ENCODE results near the gene ELL2.
"Not testable (repeated sequence)": the region's sequence is repeated elsewhere in the genome, so short reads cannot be mapped to it uniquely, and the experiment has no call there.

ELL2 gene

GRCh38 chr5:95883185-95884016, 78.2 kb downstream of the ELL2 start:
- Mint-ChIP-seq H3K9me3 (no peaks in the 10 kb centered on the region), H3K4me1 (ENCODE audit: low read depth) (peaks cover 9% of the 10 kb centered on the region), H3K36me3 (ENCODE audit: low read depth) (peaks cover 11% of the 10 kb centered on the region), H3K27ac (peak overlapping the region; percentile 9), H3K4me3 (no peak overlapping the region), H3K27me3 (no peaks in the 10 kb centered on the region)

DNA sequence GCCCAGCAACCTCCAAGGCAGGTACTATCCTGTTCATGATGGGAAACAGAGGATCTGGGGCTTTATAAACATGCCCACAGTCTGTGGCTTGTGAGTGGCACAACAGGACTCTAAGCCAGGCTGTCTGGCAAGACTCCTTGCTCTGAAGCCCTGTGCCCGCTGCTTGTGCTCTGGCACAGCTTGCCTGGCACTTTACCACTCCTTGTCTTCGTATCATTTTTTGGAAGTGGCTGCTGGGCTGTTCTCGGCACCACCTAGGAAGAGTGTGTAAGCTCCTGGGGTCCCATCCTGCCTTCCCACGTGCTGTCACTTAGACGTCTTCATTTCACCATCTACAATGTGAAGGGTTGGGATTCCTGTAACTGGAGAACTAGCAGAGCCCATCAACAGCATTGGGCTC, 79.8 kb downstream of the ELL2 start:
- Mint-ChIP-seq H3K9me3 (no peaks in the 10 kb centered on the region), H3K4me1 (ENCODE audit: low read depth) (peaks cover 13% of the 10 kb centered on the region), H3K27me3 (no peaks in the 10 kb centered on the region), H3K27ac (no peak overlapping the region), H3K36me3 (ENCODE audit: low read depth) (no peaks in the 10 kb centered on the region), H3K4me3 (no peak overlapping the region)

DNA sequence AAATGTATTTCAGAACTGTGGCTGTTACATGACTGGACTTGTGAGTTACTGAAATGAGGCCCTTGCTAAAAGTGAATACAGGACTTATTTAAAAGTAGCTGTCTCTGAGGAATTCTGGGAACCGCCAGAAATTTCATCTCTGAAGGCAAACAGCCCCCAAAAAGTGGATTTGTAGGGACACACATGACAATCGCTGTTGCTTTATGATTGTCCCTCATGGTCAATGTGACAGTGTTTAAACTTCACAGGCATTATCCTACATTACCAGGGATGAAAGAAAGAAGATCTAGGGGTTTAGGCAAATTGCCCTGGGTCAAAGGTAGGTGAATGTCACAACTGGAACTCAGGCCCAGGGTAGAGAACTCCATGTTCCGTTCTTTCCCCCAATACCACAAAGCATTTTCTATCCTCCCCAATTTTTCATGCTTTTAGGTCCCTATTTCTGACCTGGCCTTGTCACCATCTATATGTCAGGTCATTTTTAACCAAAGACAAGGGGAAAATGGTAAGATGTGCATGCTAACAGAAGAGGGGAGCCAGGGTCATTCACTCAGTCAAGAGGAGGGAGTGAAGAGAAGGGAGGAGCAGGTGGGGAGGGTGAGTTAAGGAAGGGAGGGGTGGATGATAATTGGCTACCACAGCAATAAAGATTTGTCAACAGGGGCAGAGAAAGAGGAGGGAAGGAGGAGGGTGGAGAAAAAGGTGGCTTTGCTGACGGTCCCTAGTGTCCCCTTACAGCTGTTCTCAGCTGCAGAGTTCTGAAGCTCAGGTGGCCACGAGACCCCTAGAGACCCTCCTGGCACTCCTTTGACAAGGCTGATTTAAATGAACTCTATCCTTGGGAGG, 81.3 kb downstream of the ELL2 start:
- Mint-ChIP-seq H3K27me3 (no peaks in the 10 kb centered on the region), H3K9me3 (no peaks in the 10 kb centered on the region), H3K4me1 (ENCODE audit: low read depth) (peaks cover 13% of the 10 kb centered on the region), H3K4me3 (no peak overlapping the region), H3K36me3 (ENCODE audit: low read depth) (no peaks in the 10 kb centered on the region), H3K27ac (no peak overlapping the region)

- Mint-ChIP-seq H3K4me3 (no peak overlapping the region), H3K27ac (no peak overlapping the region)
These were observed 82.0 kb downstream of the ELL2 start for GRCh38 chr5:95879661-95880060.

GRCh38 chr5:95878417-95879323, 83.0 kb downstream of the ELL2 start:
- no peaks in the 10 kb centered on the region for H3K36me3 Mint-ChIP-seq (ENCODE audit: low read depth)
- peaks cover 11% of the 10 kb centered on the region for H3K4me1 Mint-ChIP-seq (ENCODE audit: low read depth)
- H3K4me3 Mint-ChIP-seq, result no peak overlapping the region
- no peaks in the 10 kb centered on the region for H3K9me3 Mint-ChIP-seq
- no peak overlapping the region for H3K27ac Mint-ChIP-seq
- H3K27me3 Mint-ChIP-seq, result peaks cover 3% of the 10 kb centered on the region

More at GRCh38 chr5:95879661-95880060, 82.0 kb downstream of the ELL2 start:
- Mint-ChIP-seq H3K9me3 (no peaks in the 10 kb centered on the region), H3K4me1 (ENCODE audit: low read depth) (peaks cover 12% of the 10 kb centered on the region), H3K27me3 (no peaks in the 10 kb centered on the region), H3K36me3 (ENCODE audit: low read depth) (no peaks in the 10 kb centered on the region)

- no peak overlapping the region for H3K4me3 Mint-ChIP-seq
- H3K27ac Mint-ChIP-seq, result no peak overlapping the region
- no peaks in the 10 kb centered on the region for H3K9me3 Mint-ChIP-seq
- H3K4me1 Mint-ChIP-seq (ENCODE audit: low read depth), result peaks cover 23% of the 10 kb centered on the region
- no peaks in the 10 kb centered on the region for H3K36me3 Mint-ChIP-seq (ENCODE audit: low read depth)
- H3K27me3 Mint-ChIP-seq, result peaks cover 3% of the 10 kb centered on the region
These were observed 84.9 kb downstream of the ELL2 start for GRCh38 chr5:95876782-95877181.

GRCh38 chr5:95874246-95874645, 87.4 kb downstream of the ELL2 start:
- H3K4me3 Mint-ChIP-seq, result no peak overlapping the region
- peaks cover 3% of the 10 kb centered on the region for H3K27me3 Mint-ChIP-seq
- H3K9me3 Mint-ChIP-seq, result no peaks in the 10 kb centered on the region
- no peaks in the 10 kb centered on the region for H3K36me3 Mint-ChIP-seq (ENCODE audit: low read depth)
- peaks cover 45% of the 10 kb centered on the region for H3K4me1 Mint-ChIP-seq (ENCODE audit: low read depth)
- no peak overlapping the region for H3K27ac Mint-ChIP-seq

GRCh38 chr5:95873351-95873750, 88.3 kb downstream of the ELL2 start:
- Mint-ChIP-seq H3K27me3 (peaks cover 3% of the 10 kb centered on the region), H3K4me1 (ENCODE audit: low read depth) (peaks cover 51% of the 10 kb centered on the region), H3K9me3 (no peaks in the 10 kb centered on the region), H3K27ac (no peak overlapping the region), H3K4me3 (no peak overlapping the region), H3K36me3 (ENCODE audit: low read depth) (no peaks in the 10 kb centered on the region)

DNA sequence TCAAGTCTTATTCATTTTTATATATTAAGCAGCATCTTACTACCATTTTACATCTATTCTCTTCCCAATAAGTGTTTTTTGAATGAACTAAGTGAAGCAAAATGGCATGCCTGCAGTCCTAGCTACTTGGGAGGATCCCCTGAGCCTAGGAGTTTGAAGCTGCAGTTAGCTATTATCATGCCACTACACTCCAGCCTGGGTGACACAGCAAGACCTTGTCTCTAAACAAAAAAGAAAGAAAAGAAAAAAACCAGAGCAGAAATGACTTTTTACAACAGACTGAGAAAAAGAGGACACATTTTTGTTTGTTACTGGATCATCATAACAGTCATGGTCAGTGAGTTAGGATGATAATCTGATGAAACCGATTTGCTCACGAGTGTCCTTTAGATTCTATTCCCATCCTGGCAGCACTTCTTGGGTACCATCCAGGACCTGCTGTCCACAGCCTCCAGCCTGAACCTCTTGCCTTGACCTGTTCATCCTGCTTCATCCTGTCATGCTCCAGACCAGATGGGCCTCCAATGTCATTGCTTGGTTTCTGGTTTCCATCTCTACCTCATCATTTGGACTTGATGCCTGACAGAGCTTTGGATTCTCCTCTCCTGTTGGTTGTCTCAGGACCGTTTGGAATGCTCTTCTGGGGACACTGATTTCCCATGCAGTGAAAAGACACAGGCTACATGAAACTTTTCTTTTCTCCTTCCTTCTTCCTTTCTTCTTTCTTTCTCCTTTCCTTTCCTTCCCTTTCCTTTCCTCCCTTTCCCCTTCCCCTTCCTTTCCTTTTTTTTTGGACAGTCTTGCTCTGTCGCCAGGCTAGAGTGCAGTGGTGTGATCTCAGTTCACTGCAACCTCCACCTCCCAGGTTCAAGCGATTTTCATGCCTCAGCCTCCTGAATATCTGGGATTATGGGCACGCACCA, 89.0 kb downstream of the ELL2 start:
- peak overlapping the region; percentile 1 for H3K27ac Mint-ChIP-seq
- H3K9me3 Mint-ChIP-seq, result peaks cover 4% of the 10 kb centered on the region
- H3K27me3 Mint-ChIP-seq, result peaks cover 3% of the 10 kb centered on the region
- H3K4me1 Mint-ChIP-seq (ENCODE audit: low read depth), result peaks cover 54% of the 10 kb centered on the region
- H3K36me3 Mint-ChIP-seq (ENCODE audit: low read depth), result no peaks in the 10 kb centered on the region
- H3K4me3 Mint-ChIP-seq, result no peak overlapping the region

DNA sequence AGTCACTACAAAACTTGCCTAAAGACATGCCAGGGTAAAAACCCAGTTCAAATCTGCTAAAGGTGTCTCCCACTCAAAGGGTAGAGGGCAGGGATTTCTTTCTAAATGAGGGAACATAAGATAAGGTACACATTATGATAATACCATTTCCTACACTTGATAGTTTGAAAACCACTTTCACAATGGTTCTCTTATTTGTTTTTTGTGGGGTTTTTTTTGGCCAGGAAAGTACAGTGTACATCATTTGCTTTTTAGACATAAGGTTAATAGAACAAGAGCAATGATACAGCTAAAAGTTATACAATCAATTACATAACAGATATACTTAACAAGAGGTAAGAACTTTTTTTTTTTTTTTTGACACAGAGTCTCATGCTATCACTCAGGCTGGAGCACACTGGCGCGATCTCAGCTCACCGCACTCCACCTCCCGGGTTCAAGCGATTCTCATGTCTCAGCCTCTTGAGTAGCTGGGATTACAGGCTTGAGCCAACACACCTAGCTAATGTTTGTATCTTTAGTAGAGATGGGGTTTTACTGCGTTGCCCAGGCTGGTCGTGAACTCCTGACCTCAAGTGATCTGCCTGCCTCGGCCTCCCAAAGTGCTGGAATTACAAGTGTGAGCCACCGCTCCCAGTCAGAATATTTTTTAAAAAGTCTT, 90.4 kb downstream of the ELL2 start:
- Mint-ChIP-seq H3K27me3 (peaks cover 3% of the 10 kb centered on the region), H3K27ac (peak overlapping the region; percentile 98), H3K9me3 (peaks cover 4% of the 10 kb centered on the region), H3K36me3 (ENCODE audit: low read depth) (no peaks in the 10 kb centered on the region), H3K4me1 (ENCODE audit: low read depth) (peaks cover 67% of the 10 kb centered on the region), H3K4me3 (peak overlapping the region; percentile 64)

GRCh38 chr5:95870105-95870672, 91.5 kb downstream of the ELL2 start:
- Mint-ChIP-seq H3K27ac (peak overlapping the region; percentile 98), H3K36me3 (ENCODE audit: low read depth) (no peaks in the 10 kb centered on the region), H3K9me3 (peaks cover 4% of the 10 kb centered on the region), H3K4me3 (peak overlapping the region; percentile 64), H3K4me1 (ENCODE audit: low read depth) (peaks cover 76% of the 10 kb centered on the region), H3K27me3 (peaks cover 3% of the 10 kb centered on the region)

DNA sequence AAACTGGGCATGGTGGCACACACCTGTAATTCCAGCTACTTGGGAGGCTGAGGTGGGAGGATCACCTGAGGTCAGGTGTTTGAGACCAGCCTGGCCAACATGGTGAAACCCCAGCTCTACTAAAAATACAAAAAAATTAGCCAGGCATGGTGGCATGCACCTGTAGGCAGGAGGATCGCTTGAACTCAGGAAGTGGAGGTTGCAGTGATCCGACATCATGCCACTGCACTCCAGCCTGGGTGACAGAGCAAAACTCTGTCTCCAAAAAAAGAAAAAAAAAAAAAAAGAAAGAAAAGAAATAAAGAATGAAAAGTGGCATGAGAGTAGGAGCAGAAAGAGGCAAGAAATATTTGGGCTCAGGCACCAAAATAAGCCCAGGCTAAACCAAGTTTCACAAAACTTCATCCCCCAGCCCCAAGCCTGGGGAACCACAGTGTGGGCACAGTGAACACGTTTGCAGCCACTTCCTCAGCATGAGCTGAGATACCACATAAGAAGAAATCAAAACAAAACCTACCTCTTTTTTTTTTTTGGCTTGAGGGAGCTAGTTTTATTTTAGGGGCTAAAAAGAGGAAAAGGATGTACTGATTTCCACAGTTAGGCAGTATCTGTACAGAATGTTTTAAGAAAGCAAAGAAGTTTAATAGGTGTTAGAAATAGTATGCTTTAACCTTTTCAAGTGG, 92.3 kb downstream of the ELL2 start:
- H3K9me3 Mint-ChIP-seq; H3K27me3 Mint-ChIP-seq; H3K36me3 Mint-ChIP-seq (ENCODE audit: low read depth): not testable (repeated sequence)
- H3K4me1 Mint-ChIP-seq (ENCODE audit: low read depth), result peaks cover 85% of the 10 kb centered on the region
- H3K4me3 Mint-ChIP-seq, result peak overlapping the region; percentile 69
- peak overlapping the region; percentile 98 for H3K27ac Mint-ChIP-seq

GRCh38 chr5:95868136-95868535, 93.5 kb downstream of the ELL2 start:
- Mint-ChIP-seq H3K4me3 (no peak overlapping the region), H3K36me3 (ENCODE audit: low read depth) (no peaks in the 10 kb centered on the region), H3K27ac (peak overlapping the region; percentile 89), H3K9me3 (peaks cover 4% of the 10 kb centered on the region), H3K27me3 (no peaks in the 10 kb centered on the region), H3K4me1 (ENCODE audit: low read depth) (peaks cover 90% of the 10 kb centered on the region)

Measured in stimulated activated naive CD8-positive, alpha-beta T cell treated with anti-CD3 and anti-CD28 coated beads, Interleukin-15, Interleukin-2, amounts not matched to agents 100 ng/mL and 50 ng/mL, for 24 hours (primary cell).